ACHN (cell line): ENCODE data around the gene AMBRA1.
"Not testable (repeated sequence)": the region's sequence is repeated elsewhere in the genome, so short reads cannot be mapped to it uniquely, and the experiment has no call there.

ENCODE experiments used
- DNase-seq: peaks from one replicate; pipeline ENCODE4 v3.0.0-alpha.2; 2015
- in situ Hi-C: cut with HindIII; loops from 2 replicates; pipeline ENCODE4 v1.10.0; 2017; ENCODE audit warnings: low sequenced_read_pairs, low pct_ligation_motif_present, low pct_unique_long_range_greater_than_20kb

The AMBRA1 gene

DNA sequence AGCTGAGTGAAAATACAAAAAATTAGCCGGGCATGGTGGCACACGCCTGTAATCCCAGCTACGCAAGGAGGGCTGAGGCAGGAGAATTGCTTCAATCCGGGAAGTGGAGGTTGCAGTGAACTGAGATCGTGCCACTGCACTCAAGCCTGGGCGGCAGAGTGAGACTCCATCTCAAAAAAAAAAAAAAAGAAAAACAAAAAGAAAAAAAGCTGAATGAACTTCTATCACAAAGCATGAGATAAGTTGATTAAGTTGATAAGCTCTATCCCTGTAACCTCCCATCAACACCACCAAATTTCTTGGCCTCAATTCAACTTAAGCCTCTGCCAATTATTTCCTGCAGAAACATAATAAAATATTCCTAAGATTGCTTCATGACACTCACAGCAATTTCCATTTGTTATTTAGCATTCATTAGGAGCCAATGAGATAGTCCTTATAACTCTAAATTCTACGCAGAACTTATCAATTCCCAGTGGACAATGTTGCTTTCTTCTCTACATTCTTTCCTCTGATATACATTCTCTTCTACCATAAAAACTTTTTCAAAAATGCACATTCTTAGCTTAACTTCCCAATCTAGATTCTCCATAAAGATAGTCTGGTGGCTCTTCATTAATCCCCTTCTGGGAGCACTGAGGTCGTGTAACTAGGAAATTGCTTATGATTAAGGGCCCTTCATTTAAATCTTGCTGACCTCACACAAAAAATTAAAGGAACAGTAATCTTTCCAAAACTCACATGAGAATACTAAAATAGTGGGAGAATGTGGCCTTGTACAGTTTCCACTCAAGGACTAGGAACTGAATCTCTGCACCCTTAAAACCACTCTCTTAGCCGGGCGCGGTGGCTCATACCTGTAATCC is 2.9 kb downstream of the AMBRA1 start:
- in situ Hi-C loops: no loop called here
- DNase-seq: no peak

DNA sequence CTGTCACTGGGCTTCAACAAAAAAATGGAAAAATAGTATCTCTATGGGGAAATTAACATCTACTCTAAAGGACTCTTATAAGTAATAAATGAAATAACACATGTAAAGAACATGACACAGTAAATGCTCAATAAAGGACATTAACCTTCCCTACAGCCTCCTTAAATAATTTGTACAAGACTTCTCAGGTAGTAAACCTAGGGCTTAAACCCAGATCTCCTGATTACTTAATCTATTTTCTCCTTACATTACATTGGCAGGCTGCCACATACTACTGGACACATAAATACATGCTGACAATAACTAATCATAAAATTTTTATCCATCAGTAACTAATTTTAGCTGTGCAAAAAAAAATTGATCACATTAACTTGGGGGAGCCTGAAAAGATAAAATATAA is 4.9 kb downstream of the AMBRA1 start:
- no peak for DNase-seq
- in situ Hi-C loops: no loop called here

DNA sequence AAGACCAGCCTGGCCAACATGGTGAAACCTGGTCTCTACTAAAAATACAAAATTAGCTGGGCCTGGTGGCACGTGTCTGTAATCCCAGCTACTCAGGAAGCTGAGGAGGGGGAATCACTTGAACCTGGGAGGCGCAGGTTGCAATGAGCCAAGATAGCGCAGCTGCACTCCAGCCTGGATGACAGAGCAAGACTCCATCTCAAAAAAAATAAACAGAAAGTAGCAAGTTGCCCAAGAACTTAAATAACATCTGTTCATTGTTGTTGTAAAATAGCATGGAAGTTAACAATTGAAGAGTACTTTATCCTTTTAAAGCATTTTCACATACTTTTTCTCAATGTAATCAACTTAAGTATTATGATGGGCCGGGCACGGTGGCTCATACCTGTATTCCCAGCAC is 5.7 kb downstream of the AMBRA1 start:
- in situ Hi-C loops: no loop called here
- no peak for DNase-seq

DNA sequence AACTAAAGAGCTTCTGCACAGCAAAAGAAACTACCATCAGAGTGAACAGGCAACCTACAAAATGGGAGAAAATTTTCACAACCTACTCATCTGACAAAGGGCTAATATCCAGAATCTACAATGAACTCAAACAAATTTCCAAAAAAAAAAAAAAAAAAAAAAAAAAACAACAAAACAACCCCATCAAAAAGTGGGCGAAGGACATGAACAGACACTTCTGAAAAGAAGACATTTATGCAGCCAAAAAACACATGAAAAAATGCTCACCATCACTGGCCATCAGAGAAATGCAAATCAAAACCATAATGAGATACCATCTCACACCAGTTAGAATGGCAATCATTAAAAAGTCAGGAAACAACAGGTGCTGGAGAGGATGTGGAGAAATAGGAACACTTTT is 10.3 kb downstream of the AMBRA1 start:
- DNase-seq: not testable (repeated sequence)

DNA sequence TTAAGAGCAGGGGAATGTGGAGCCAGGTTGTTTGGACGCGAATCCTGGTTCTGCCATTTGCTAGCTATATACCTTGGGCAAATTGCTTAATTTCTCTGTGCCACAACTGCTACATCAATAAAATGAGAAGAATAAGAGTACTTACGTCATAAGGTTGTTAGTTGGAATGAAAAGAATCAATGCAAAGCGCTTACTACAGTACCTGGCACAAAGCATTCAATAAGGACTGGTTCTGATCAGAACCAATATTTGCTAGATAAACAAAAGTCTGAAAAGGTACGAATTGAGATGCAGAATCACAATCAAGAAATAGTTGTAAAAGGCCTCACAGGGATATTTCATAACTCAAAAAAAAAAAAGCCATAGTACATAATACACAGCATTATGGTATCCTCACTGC is 11.2 kb downstream of the AMBRA1 start:
- no peak for DNase-seq
- in situ Hi-C loops: no loop called here

More for the DNA sequence above, 10.3 kb downstream of the AMBRA1 start:
- in situ Hi-C loops: not testable (repeated sequence)

DNA sequence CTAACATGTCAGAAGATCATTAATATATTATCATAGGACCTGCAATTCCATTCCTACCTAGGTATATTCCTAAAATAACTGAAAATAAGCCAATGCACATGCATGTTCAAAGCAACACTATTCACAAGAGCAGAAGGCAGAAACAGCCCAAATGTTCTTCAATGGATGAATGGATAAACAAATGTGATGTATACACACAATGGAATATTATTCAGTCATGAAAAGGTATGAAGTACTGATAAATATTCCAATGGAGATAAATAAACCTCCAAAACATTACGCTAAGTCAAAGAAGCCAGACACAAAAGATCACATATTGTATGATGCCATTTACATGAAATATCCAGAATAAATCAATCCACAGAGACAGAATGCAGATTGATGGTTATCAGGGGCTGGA is 16.8 kb downstream of the AMBRA1 start:
- in situ Hi-C loops: no loop called here
- no peak for DNase-seq

DNA sequence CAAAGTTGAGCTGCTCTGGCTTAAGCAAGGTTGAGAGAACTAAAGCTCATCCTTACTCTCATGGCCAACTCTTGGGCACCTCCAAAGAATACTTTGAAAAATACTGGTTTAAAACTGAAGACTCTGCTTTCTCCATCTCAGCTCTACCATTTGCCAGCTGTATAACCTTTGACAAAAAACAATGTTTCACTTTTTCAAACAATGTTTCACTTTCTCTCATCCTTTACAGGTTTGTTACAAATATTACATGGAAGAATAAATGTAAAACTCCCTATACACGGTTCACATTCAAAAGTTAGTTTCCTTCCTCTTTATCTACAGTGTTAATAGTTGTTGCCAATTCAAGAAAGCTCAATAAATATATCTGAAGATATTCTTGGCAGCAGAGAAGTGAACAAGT is 19.2 kb downstream of the AMBRA1 start:
- in situ Hi-C loops: no loop called here
- DNase-seq: no peak

DNA sequence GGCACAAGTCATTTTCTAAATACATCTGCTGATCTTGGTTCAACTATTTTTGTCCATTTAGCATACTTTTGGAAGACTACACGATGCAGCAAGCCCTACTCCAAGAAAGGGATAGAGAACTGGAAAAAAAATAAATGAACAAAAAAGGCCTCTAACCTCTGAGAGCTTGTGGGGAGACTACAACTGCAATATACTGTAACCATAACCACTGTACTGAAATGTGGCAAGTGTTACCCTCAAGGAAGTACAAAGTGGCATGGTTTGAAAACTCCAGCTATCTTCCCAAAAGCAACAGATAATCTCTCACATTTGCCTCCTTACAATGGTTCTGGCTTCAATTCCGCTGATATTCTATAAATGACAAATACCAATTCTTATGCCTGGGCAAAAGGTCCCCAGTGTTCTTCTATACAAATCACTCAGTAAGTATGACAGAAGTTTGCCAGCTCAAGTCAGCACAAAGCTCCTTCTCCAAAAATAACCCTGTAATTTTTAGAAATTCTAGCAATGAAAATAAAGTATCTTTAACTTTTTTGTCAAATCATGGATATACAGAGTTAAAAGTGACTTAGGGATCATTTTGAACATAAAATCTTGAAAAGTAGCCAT is 22.9 kb downstream of the AMBRA1 start:
- in situ Hi-C loops: no loop called here
- DNase-seq: no peak

DNA sequence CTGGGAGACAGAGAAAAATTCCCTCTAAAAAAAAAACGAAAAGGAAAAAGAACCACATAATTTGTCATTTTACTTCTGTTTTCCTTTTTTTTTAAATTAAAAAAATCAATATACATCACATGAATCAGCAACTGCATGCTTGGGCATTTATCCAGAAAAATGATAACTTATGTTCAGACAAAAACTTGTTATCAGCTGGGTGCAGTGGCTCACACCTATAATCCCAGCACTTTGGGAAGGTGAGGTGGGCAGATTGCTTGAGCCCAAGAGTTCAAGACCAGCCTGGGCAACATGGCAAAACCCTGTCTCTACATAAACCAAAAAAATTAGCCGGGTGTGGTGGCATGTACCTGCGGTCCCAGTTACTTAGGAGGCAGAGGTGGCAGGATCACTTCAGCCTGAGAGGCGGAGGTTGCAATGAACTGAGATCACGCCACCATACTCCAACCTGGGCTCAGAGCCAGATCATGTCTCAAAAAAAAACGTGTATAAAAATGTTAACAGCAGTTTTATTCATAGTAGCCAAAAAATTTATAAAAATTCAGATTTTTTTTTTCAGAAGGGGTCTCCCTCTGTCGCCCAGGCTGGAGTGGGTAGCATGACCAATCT is 28.5 kb downstream of the AMBRA1 start:
- DNase-seq: no peak
- in situ Hi-C loops: no loop called here

DNA sequence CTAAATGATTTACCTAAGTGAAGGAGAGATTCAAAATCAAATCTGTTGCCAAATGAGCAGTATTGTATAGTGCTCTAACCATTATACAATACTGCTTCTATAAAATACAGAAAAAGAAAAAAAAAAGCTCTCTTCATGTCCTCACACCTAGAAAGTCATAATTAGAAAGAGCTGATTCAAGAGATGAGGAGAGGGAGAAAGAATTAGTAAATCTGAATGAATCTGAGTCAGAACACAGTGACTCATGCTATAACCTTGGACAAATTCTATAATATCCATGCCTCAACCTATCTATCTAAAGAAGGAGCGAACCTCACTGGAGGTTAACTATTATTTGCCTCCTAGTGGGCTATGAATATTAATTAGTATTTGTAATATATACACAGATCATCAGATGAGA is 29.4 kb downstream of the AMBRA1 start:
- DNase-seq: peak; percentile 22
- in situ Hi-C loops: no loop called here

DNA sequence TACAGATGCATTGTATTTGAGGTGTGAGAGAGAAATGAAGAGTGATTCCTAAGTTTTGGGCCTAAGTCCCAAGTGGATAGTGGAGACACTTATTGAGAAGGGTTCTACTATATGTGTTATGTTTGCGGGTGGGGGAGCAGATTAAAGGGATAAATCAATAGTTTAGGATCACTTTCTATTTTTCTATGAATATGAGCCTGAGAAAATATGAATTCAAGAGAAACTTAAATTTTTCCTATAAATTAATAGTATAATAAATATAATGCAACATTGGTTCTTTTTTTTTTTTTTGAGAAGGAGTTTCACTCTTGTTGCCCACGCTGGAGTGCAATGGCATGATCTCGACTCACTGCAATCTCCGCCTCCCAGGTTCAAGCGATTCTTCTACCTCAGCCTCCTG is 31.3 kb downstream of the AMBRA1 start:
- no peak for DNase-seq
- in situ Hi-C loops: no loop called here

DNA sequence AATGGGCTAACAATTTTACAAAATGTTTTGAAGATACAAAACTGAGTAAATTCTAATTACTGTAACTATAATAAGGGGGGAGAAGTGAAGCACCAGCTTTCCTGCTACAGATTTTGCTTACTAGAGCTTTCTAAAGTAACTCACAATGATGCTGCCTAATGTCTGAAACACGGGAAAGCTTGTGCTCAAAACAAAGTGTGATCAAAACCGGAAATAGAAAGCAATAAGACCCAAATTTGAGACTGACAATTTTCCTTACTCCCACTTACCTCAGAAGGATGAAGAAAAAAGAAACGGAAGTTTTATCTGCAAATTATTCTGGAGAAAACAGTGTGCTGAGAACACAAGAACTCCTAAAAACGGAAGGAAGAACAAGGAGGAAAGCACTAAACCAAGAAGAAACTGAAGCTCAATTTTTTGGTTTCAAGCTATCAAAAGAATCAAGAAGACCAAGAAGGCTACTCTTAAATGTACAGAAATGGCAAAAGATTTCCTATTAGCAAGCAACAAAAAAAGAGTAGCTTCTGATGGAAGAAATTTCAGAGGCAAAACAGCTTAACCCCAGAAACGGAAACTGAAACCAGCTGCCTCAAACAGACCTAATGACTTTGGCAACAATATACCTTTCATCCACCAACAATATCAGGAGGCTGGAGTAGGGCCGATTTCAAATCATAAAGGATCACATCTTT is 33.4 kb downstream of the AMBRA1 start:
- DNase-seq: peak; percentile 52
- in situ Hi-C loops: no loop called here

DNA sequence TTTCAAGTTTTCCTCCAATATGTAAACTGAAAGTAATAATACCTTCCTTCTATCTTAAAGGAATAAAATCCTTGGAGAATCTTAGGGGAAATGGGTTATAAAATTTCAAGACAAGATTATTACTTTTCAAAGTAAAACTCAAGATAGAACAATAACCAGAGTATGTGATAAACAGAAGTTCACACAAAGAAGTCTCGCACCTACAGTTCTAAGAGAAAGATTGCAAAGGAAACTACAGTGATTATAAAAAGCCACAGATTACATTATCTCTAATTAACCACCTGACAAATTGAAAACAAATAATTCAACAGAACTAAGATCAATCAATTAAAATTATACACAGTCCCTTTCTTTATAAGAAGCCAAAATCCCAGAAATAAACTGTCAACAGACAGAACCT is 34.0 kb downstream of the AMBRA1 start:
- DNase-seq: no peak
- in situ Hi-C loops: no loop called here

DNA sequence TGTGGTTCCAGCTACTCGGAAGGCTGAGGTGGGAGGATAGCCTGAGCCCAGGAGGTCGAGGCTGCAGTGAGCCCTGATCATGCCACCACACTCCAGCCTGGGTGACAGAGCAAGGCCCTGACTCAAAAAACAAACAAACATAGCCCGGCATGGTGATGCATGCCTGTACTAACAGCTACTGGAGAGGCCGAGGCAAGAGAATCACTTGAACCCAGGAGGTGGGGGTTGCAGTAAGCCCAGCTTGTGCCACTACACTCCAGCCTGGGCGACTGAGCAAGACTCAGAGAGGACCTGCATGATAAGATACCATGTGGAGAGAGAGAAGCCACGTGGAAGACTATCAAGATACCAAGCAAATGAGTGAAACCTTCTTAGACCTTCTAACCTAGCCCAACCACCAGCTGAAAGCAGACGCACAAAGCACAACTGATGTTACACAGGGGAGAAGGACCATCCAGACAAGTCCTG is 36.1 kb downstream of the AMBRA1 start:
- no peak for DNase-seq
- in situ Hi-C loops: no loop called here

DNA sequence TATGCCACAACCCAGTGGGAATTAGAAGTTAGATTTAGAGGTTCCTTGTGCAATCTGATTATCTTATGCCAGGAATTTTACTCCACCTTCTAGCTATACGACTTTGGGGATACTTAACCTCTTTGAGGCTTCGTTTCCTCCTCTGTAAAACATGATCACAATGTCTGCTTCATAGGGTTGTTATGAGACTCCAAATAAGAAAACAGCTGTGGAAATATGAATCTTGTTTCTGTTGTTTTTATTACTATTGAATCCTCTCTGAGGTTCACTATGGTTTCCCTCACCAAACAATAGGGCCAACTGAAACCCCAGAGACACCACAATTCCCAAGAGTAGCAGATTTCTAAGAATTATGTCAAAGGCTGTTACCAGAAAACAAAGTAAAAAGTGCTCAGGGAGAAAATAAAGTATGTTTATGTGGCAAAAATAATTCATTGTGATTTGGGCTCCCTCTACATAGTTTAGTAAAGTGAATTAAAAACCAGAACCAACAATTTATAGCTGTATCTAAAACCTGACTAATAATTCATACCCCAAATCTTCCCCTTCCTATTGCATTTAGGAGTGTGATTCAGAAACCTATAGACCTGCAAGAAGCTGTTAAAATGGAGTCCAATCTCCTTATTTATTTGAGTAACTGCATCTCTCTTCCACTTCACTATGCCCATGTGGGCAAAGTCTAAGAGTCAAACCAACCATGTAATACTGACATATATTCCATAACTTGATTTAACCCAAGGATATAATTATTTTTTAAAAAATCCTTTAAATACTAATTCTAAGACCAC is 38.4 kb downstream of the AMBRA1 start:
- DNase-seq: no peak
- in situ Hi-C loops: no loop called here

DNA sequence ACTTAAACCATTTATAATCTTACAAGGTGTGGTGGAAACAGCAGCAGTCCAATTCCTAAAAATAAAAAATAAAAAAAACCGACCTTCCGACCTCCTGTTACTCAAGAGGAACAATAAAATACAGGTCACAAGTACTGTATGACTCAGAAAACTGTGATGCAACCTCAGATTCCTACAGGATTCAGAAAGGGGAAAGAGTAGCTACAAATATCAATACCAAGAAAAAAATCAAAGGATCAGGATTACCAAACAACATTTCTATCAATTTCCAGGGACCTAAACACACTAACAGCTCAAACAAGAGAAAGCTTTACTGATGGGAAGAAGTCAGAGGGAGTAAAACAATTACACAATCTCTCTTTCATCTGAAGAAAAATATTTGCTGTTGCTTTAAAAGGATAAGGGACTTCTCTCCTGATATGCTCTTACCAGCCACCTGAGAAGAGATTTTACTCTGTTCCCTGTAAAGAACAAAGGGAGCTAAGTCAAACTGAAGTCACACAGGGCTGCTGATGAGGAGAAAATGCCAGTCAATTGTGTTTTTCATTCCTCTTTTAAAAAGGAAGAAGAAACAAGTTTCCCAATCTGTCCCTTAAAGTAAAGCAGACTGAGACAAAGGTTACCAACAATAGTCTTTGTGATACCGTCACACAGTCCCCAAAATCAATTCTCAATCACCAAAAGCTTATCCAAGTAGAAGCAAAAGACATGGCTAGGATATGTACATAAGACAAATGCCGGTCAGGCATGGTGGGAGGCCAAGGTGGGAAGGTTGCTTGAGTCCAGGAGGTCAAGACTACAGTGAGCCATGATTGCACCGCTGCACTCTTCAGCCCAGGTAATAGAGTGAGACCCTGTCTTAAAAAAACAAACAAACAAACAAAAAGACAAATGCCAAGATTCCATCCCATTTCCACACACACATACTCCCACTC is 39.3 kb downstream of the AMBRA1 start:
- DNase-seq: peak; percentile 82
- in situ Hi-C loops: no loop called here

DNA sequence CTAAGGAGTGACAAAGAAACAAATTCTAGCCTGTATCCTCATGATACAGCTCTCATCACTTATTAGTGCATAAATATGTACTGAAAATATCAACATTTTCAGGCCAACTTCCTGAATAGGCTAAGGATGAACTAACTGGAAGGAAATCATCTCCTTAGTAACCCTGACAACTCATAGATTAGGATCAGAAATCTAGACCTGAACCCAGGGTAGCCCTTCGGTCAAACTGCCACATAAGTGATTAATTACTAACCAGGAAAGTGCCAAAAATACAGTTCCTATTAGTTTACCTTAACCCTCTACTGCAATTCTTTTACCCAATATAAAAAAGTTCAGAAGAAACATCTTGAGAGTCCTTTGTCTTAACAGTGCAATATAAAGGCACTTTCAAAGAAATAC is 40.0 kb downstream of the AMBRA1 start:
- in situ Hi-C loops: no loop called here
- DNase-seq: no peak
